ENCODE results near the gene ESM1.

The ESM1 gene

DNA sequence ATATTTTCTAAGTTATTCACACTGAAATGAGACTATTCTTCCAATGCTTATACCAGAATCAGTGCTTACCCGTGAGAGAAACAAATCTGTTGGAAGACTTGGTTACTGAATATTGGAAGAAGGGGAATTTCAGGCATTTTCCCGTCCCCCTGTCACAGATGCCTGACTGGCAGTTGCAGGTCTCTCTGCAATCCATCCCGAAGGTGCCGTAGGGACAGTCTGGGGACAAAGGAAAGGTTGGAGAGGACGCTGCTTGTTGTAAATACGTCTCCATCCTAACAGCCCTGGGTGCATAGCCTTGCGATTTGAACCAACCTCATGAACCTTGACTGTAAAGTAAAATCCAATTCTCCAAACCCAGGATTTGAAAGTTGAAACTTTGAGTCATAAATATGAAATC is 3.5 kb downstream of the ESM1 start:
- no peaks in the 10 kb centered on the region for H3K9me3 ChIP-seq (ENCODE audit: severe bottlenecking)
- no peak for DNase-seq
- no peaks in the 10 kb centered on the region for H3K36me3 ChIP-seq
- no peak overlapping the region for H3K27ac ChIP-seq
- TF ChIP-seq, protein P1, sequence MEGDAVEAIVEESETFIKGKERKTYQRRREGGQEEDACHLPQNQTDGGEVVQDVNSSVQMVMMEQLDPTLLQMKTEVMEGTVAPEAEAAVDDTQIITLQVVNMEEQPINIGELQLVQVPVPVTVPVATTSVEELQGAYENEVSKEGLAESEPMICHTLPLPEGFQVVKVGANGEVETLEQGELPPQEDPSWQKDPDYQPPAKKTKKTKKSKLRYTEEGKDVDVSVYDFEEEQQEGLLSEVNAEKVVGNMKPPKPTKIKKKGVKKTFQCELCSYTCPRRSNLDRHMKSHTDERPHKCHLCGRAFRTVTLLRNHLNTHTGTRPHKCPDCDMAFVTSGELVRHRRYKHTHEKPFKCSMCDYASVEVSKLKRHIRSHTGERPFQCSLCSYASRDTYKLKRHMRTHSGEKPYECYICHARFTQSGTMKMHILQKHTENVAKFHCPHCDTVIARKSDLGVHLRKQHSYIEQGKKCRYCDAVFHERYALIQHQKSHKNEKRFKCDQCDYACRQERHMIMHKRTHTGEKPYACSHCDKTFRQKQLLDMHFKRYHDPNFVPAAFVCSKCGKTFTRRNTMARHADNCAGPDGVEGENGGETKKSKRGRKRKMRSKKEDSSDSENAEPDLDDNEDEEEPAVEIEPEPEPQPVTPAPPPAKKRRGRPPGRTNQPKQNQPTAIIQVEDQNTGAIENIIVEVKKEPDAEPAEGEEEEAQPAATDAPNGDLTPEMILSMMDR (IDR thresholded peaks at IDR 0.05; ENCODE audit: low read depth, low read length): no peak
- peaks cover 81% of the 10 kb centered on the region for H3K27me3 ChIP-seq (ENCODE audit: insufficient read depth, low read depth, severe bottlenecking)
- H3K4me3 ChIP-seq (ENCODE audit: low read depth, low read length): no peak overlapping the region

DNA sequence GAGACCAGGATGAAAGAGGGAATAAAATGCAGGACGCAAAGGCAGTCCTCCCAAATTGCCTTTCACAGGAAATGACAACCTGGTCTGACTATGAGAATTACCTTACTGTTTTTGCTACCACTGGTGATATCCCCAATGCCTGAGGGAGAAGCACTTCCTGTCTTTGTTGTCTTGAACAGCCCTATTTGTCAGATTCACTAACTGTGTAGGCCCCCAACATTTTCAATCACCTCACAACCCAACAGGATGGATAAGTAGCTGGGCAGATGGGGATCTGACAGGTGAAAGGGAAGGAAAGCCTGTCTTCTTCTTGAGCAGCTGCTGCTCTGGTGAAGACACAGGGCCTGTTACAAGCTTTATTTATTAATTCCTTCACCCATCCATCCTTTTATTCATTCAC is 9.7 kb downstream of the ESM1 start:
- Histone ChIP-seq H3K27ac (no peak overlapping the region), H3K27me3 (ENCODE audit: insufficient read depth, low read depth, severe bottlenecking) (peaks cover 53% of the 10 kb centered on the region), H3K36me3 (no peaks in the 10 kb centered on the region), H3K4me3 (ENCODE audit: low read depth, low read length) (no peak overlapping the region), H3K9me3 (ENCODE audit: severe bottlenecking) (no peaks in the 10 kb centered on the region)
- TF ChIP-seq, protein P1 (IDR thresholded peaks at IDR 0.05; ENCODE audit: low read depth, low read length): no peak
- DNase-seq: no peak

GRCh38 chr5:54969856-54970828 is 15.3 kb downstream of the ESM1 start:
- DNase-seq: no peak
- no peak overlapping the region for H3K27ac ChIP-seq
- H3K9me3 ChIP-seq (ENCODE audit: severe bottlenecking): no peaks in the 10 kb centered on the region
- H3K27me3 ChIP-seq (ENCODE audit: insufficient read depth, low read depth, severe bottlenecking): peaks cover 61% of the 10 kb centered on the region
- no peak overlapping the region for H3K4me3 ChIP-seq (ENCODE audit: low read depth, low read length)
- TF ChIP-seq, protein P1 (IDR thresholded peaks at IDR 0.05; ENCODE audit: low read depth, low read length): no peak
- H3K36me3 ChIP-seq: no peaks in the 10 kb centered on the region

GRCh38 chr5:54969242-54969641 is 16.2 kb downstream of the ESM1 start:
- H3K9me3 ChIP-seq (ENCODE audit: severe bottlenecking): no peaks in the 10 kb centered on the region
- no peak for DNase-seq
- no peaks in the 10 kb centered on the region for H3K36me3 ChIP-seq
- no peak overlapping the region for H3K4me3 ChIP-seq (ENCODE audit: low read depth, low read length)
- peaks cover 60% of the 10 kb centered on the region for H3K27me3 ChIP-seq (ENCODE audit: insufficient read depth, low read depth, severe bottlenecking)
- H3K27ac ChIP-seq: no peak overlapping the region
- TF ChIP-seq, protein P1 (IDR thresholded peaks at IDR 0.05; ENCODE audit: low read depth, low read length): no peak

DNA sequence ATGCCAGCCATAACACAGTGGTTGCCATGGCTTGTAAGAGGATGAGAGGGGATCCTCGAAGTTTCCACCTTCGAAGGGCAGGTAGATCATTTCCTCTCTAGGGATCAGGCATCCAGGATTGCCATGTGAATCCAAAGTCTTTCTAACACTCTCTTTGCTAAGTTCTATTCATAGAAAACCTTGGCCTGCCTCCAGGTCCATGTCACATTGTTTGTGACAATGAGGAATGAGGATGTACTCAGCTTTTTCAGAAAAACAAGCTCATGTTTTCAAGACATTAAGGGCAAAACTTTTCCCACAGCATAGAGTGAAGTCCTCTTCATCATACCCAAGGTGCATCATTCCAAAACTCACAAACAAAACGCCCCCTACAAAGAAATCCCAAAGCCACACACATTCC is 19.6 kb downstream of the ESM1 start:
- Histone ChIP-seq H3K4me3 (ENCODE audit: low read depth, low read length) (no peak overlapping the region), H3K36me3 (no peaks in the 10 kb centered on the region), H3K27me3 (ENCODE audit: insufficient read depth, low read depth, severe bottlenecking) (peaks cover 59% of the 10 kb centered on the region), H3K27ac (no peak overlapping the region), H3K9me3 (ENCODE audit: severe bottlenecking) (no peaks in the 10 kb centered on the region)
- TF ChIP-seq, protein P1 (IDR thresholded peaks at IDR 0.05; ENCODE audit: low read depth, low read length): no peak
- DNase-seq: no peak

Data from WERI-Rb-1 (cell line).